Mucosa of descending colon (tissue), 3 donors: Measurements from ENCODE around the gene PRICKLE3. TPM values are rescaled to one million over a fixed set of nuclear protein-coding genes. Genes with fewer than 3 reads are reported as not detected.

Experiments
- ATAC-seq: fragments of 200-7000 bp; cut with Tn5 transposase; one replicate; pipeline ENCODE4 v1.9.1; 2020; ENCODE audit warnings: mild to moderate bottlenecking, moderate library complexity
- DNase-seq, 3 donors: peaks; one replicate each; pipeline ENCODE4 v3.0.0-alpha.2; 2020
- H3K36me3 ChIP-seq: fragments of 200-600 bp; one replicate; pipeline ENCODE4 v1.8.0; 2021; ENCODE audit warnings: low read depth, mild to moderate bottlenecking
- H3K4me1 ChIP-seq: fragments of 200-600 bp; one replicate; pipeline ENCODE4 v1.8.0; 2021; ENCODE audit warnings: low read depth, mild to moderate bottlenecking
- H3K4me3 ChIP-seq: fragments of 200-600 bp; one replicate; pipeline ENCODE4 v1.8.0; 2021; ENCODE audit warnings: mild to moderate bottlenecking
- H3K9me3 ChIP-seq: fragments of 200-600 bp; one replicate; pipeline ENCODE4 v1.8.0; 2021; ENCODE audit warnings: mild to moderate bottlenecking
- intact Hi-C, 2 donors: fragments of 100-400 bp; cut with DNase I in 1 of 2; cut with micrococcal nuclease in 1 of 2; formaldehyde crosslinking; loops; one replicate each; pipeline versions ENCODE4 v1.11.0 to v1.11.1; 2022; cut with DNase I, micrococcal nuclease
- total RNA-seq, 3 donors: library from RNA; stranded (reverse); fragmentation: NEBNext Ultra II Directional in 2 of 3; extraction: Animal tissue kit (Norgen Biotek cat#: 25700) in 2 of 3; gene quantifications; one replicate each; pipeline versions ENCODE4 v1.2.1 to v1.2.4, GENCODE V29; 2021 to 2023
- TF ChIP-seq, protein P1 (sequence below): fragments of 200-600 bp; IDR thresholded peaks from one replicate; pipeline ENCODE4 v1.8.0; 2022; ENCODE audit warnings: antibody characterized with exemption, mild to moderate bottlenecking
- donor health status: DM: no; HTN: no; CAD: no; lungs with moderate emphysema.
- donor health status: DM: no; HTN: no; CAD: no.
- donor health status: DM: no; HTN: yes; CAD: no.

The PRICKLE3 gene
- total RNA-seq, 3 donors from 2014 or later, result 12.5 to 15.6 (median 13.0) TPM

DNA sequence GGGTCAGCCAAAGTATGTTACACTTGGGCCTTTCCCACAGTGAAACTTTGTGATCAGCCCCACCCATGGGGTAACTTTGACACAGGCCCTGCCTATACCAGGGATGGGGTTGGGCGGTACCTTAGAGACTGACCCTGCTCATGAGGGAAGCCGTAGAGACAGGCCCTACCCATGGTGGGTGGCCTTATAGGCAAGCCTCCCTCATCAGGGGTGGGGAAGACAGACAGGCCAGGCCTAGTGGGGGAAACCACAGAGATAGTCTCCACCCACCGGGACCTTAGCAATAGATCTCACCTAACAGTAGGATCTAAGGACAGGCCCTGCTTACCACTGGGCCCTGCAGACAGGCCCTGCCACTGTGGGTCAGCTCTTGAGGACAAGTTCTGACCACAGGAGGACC, 7.6 kb downstream of the PRICKLE3 start:
- TF ChIP-seq, protein P1, sequence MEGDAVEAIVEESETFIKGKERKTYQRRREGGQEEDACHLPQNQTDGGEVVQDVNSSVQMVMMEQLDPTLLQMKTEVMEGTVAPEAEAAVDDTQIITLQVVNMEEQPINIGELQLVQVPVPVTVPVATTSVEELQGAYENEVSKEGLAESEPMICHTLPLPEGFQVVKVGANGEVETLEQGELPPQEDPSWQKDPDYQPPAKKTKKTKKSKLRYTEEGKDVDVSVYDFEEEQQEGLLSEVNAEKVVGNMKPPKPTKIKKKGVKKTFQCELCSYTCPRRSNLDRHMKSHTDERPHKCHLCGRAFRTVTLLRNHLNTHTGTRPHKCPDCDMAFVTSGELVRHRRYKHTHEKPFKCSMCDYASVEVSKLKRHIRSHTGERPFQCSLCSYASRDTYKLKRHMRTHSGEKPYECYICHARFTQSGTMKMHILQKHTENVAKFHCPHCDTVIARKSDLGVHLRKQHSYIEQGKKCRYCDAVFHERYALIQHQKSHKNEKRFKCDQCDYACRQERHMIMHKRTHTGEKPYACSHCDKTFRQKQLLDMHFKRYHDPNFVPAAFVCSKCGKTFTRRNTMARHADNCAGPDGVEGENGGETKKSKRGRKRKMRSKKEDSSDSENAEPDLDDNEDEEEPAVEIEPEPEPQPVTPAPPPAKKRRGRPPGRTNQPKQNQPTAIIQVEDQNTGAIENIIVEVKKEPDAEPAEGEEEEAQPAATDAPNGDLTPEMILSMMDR, result no peak
- ATAC-seq (no peak), DNase-seq (no peak)
- Histone ChIP-seq H3K36me3 (no peaks in the 10 kb centered on the region), H3K4me1 (no peaks in the 10 kb centered on the region), H3K4me3 (no peak overlapping the region), H3K9me3 (no peaks in the 10 kb centered on the region)
- intact Hi-C loops, result no loop called here

GRCh38 chrX:49177873-49178480, 8.2 kb downstream of the PRICKLE3 start:
- no peak for ATAC-seq
- Histone ChIP-seq H3K4me3 (no peak overlapping the region), H3K36me3 (no peaks in the 10 kb centered on the region), H3K4me1 (peaks cover 5% of the 10 kb centered on the region), H3K9me3 (no peaks in the 10 kb centered on the region)
- intact Hi-C loops, result no loop called here
- no peak for DNase-seq
- TF ChIP-seq, protein P1, result no peak

- DNase-seq, result peak; percentile 58 to 68 (median 59)
- no peaks in the 10 kb centered on the region for H3K9me3 ChIP-seq
Measured at GRCh38 chrX:49177338-49177833, 8.8 kb downstream of the PRICKLE3 start.

GRCh38 chrX:49176421-49177326, 9.5 kb downstream of the PRICKLE3 start:
- intact Hi-C loops, result no loop called here
- Histone ChIP-seq H3K4me1 (peaks cover 5% of the 10 kb centered on the region), H3K9me3 (no peaks in the 10 kb centered on the region), H3K36me3 (no peaks in the 10 kb centered on the region), H3K4me3 (no peak overlapping the region)
- ATAC-seq (peak; percentile 52), DNase-seq (peak; percentile 56 to 74 (median 67))
- TF ChIP-seq, protein P1, result no peak

More at GRCh38 chrX:49177338-49177833, 8.8 kb downstream of the PRICKLE3 start:
- peak; percentile 67 for ATAC-seq
- intact Hi-C loops, result no loop called here
- Histone ChIP-seq H3K4me3 (no peak overlapping the region), H3K36me3 (no peaks in the 10 kb centered on the region), H3K4me1 (peaks cover 5% of the 10 kb centered on the region)
- TF ChIP-seq, protein P1, result no peak

- TF ChIP-seq, protein P1, result no peak
- Histone ChIP-seq H3K4me1 (peaks cover 5% of the 10 kb centered on the region), H3K4me3 (no peak overlapping the region), H3K36me3 (no peaks in the 10 kb centered on the region), H3K9me3 (no peaks in the 10 kb centered on the region)
- intact Hi-C loops, result no loop called here
- DNase-seq, result no peak
- ATAC-seq, result no peak
Measured at GRCh38 chrX:49175435-49176274, 10.5 kb downstream of the PRICKLE3 start.
